Measurements from ENCODE around the gene EEFSEC. TPM values are rescaled to one million over a fixed set of nuclear protein-coding genes. Genes with fewer than 3 reads are reported as not detected.

Gene EEFSEC
- total RNA-seq, 1 experiment from 2014 or later = 14.6 TPM

GRCh38 chr3:128315313-128315712 lies 162.0 kb downstream of the EEFSEC start:
- CTCF ChIA-PET = no interaction called here
- intact Hi-C loops (cut with micrococcal nuclease) = no loop called here
- DNase-seq (ENCODE audit: unreplicated experiment) = no peak
- no TSS peak for BruUV-seq (replicated peaks)
- Mint-ChIP-seq H3K27ac (ENCODE audit: low read depth, unreplicated experiment) (no peak overlapping the region), H3K4me1 (ENCODE audit: insufficient read depth, unreplicated experiment) (no peaks in the 10 kb centered on the region), H3K27me3 (ENCODE audit: insufficient read depth, unreplicated experiment) (no peaks in the 10 kb centered on the region), H3K36me3 (ENCODE audit: insufficient read depth, unreplicated experiment) (peaks cover 5% of the 10 kb centered on the region), H3K9me3 (ENCODE audit: unreplicated experiment) (no peaks in the 10 kb centered on the region), H3K4me3 (ENCODE audit: unreplicated experiment) (no peak overlapping the region)
- POLR2A ChIA-PET = no interaction called here
- TF ChIP-seq, protein P1, sequence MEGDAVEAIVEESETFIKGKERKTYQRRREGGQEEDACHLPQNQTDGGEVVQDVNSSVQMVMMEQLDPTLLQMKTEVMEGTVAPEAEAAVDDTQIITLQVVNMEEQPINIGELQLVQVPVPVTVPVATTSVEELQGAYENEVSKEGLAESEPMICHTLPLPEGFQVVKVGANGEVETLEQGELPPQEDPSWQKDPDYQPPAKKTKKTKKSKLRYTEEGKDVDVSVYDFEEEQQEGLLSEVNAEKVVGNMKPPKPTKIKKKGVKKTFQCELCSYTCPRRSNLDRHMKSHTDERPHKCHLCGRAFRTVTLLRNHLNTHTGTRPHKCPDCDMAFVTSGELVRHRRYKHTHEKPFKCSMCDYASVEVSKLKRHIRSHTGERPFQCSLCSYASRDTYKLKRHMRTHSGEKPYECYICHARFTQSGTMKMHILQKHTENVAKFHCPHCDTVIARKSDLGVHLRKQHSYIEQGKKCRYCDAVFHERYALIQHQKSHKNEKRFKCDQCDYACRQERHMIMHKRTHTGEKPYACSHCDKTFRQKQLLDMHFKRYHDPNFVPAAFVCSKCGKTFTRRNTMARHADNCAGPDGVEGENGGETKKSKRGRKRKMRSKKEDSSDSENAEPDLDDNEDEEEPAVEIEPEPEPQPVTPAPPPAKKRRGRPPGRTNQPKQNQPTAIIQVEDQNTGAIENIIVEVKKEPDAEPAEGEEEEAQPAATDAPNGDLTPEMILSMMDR (IDR thresholded peaks at IDR 0.05; ENCODE audit: unreplicated experiment) = no peak

GRCh38 chr3:128316481-128316891 lies 163.2 kb downstream of the EEFSEC start:
- H3K27me3 Mint-ChIP-seq (ENCODE audit: insufficient read depth, unreplicated experiment) = no peaks in the 10 kb centered on the region
- ChIA-PET POLR2A (no interaction called here), CTCF (no interaction called here)
- TF ChIP-seq, protein P1 (IDR thresholded peaks at IDR 0.05; ENCODE audit: unreplicated experiment) = no peak
- H3K4me1 Mint-ChIP-seq (ENCODE audit: insufficient read depth, unreplicated experiment) = no peaks in the 10 kb centered on the region
- no peak overlapping the region for H3K27ac Mint-ChIP-seq (ENCODE audit: low read depth, unreplicated experiment)
- H3K4me3 Mint-ChIP-seq (ENCODE audit: unreplicated experiment) = no peak overlapping the region
- no peak for DNase-seq (ENCODE audit: unreplicated experiment)
- intact Hi-C loops (cut with micrococcal nuclease) = no loop called here
- no TSS peak for BruUV-seq (replicated peaks)
- peaks cover 5% of the 10 kb centered on the region for H3K36me3 Mint-ChIP-seq (ENCODE audit: insufficient read depth, unreplicated experiment)
- H3K9me3 Mint-ChIP-seq (ENCODE audit: unreplicated experiment) = no peaks in the 10 kb centered on the region

- no peak for DNase-seq (ENCODE audit: unreplicated experiment)
- intact Hi-C loops (cut with micrococcal nuclease) = no loop called here
- no peak overlapping the region for H3K4me3 Mint-ChIP-seq (ENCODE audit: unreplicated experiment)
- TF ChIP-seq, protein P1 (IDR thresholded peaks at IDR 0.05; ENCODE audit: unreplicated experiment) = no peak
- BruUV-seq (replicated peaks) = no TSS peak
- H3K27ac Mint-ChIP-seq (ENCODE audit: low read depth, unreplicated experiment) = no peak overlapping the region
- H3K9me3 Mint-ChIP-seq (ENCODE audit: unreplicated experiment) = no peaks in the 10 kb centered on the region
- ChIA-PET POLR2A (no interaction called here), CTCF (no interaction called here)
- no peaks in the 10 kb centered on the region for H3K4me1 Mint-ChIP-seq (ENCODE audit: insufficient read depth, unreplicated experiment)
- H3K36me3 Mint-ChIP-seq (ENCODE audit: insufficient read depth, unreplicated experiment) = peaks cover 5% of the 10 kb centered on the region
- H3K27me3 Mint-ChIP-seq (ENCODE audit: insufficient read depth, unreplicated experiment) = no peaks in the 10 kb centered on the region
Observed at GRCh38 chr3:128317101-128317697, 163.9 kb downstream of the EEFSEC start.

DNA sequence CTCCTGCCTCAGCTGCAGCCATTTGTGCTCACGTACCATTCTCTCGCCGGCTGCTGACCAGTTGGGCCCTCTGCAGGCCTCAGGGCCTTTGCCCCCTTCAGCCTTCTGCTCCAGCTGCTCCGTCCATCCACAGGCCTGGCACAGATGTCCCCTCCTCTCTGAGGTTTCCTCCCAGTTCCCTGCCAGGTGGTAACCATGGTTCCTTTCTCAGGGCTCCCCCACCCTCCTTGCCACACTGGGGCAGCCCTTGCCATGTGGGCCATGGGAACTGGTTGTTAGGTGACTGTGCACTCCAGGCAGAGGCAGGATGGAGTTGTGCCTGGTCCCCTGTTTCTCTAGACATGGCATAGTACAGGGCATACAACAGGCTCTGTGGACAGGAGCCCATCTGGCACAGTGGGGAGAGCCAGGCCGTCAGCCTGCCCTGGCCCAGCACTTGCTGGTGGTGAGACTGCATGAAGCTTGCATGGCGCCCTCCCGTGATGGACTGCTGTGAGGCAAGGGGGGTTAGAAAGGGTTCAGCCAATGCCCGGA lies 164.5 kb downstream of the EEFSEC start:
- H3K4me1 Mint-ChIP-seq (ENCODE audit: insufficient read depth, unreplicated experiment) = no peaks in the 10 kb centered on the region
- CTCF ChIA-PET = no interaction called here

More for the DNA sequence above, 164.5 kb downstream of the EEFSEC start:
- Mint-ChIP-seq H3K27me3 (ENCODE audit: insufficient read depth, unreplicated experiment) (no peaks in the 10 kb centered on the region), H3K4me3 (ENCODE audit: unreplicated experiment) (no peak overlapping the region), H3K27ac (ENCODE audit: low read depth, unreplicated experiment) (no peak overlapping the region), H3K36me3 (ENCODE audit: insufficient read depth, unreplicated experiment) (peaks cover 5% of the 10 kb centered on the region), H3K9me3 (ENCODE audit: unreplicated experiment) (no peaks in the 10 kb centered on the region)
- no TSS peak for BruUV-seq (replicated peaks)
- POLR2A ChIA-PET = no interaction called here
- DNase-seq (ENCODE audit: unreplicated experiment) = no peak
- TF ChIP-seq, protein P1 (IDR thresholded peaks at IDR 0.05; ENCODE audit: unreplicated experiment) = no peak
- intact Hi-C loops (cut with micrococcal nuclease) = no loop called here

All from MCF 10A (cell line).